ENCODE results near the gene SLC39A11. TPM values are rescaled to one million over a fixed set of nuclear protein-coding genes. Genes with fewer than 3 reads are reported as not detected.

SLC39A11 gene
- total RNA-seq, 1 donor from 2014 or later, result 23.2 TPM

- Mint-ChIP-seq H3K4me1 (ENCODE audit: unreplicated experiment) (no peaks in the 10 kb centered on the region), H3K9me3 (no peaks in the 10 kb centered on the region), H3K4me3 (no peak overlapping the region), H3K36me3 (no peaks in the 10 kb centered on the region), H3K27ac (no peak overlapping the region), H3K27me3 (no peaks in the 10 kb centered on the region)
- TF ChIP-seq CTCF (conservative IDR thresholded peaks at IDR 0.05), result no peak
- DNase-seq (ENCODE audit: extremely low spot score, unreplicated experiment), result no peak
Measured at GRCh38 chr17:73058022-73058421, 34.5 kb downstream of the SLC39A11 start.

- Mint-ChIP-seq H3K9me3 (no peaks in the 10 kb centered on the region), H3K4me3 (no peak overlapping the region), H3K27ac (no peak overlapping the region), H3K27me3 (no peaks in the 10 kb centered on the region), H3K36me3 (no peaks in the 10 kb centered on the region), H3K4me1 (ENCODE audit: unreplicated experiment) (peaks cover 3% of the 10 kb centered on the region)
- no peak for TF ChIP-seq CTCF (conservative IDR thresholded peaks at IDR 0.05)
- DNase-seq (ENCODE audit: extremely low spot score, unreplicated experiment), result no peak
Measured at GRCh38 chr17:73057196-73057595, 35.3 kb downstream of the SLC39A11 start.

- Mint-ChIP-seq H3K9me3 (peaks cover 4% of the 10 kb centered on the region), H3K4me3 (no peak overlapping the region), H3K27ac (no peak overlapping the region), H3K36me3 (peaks cover 6% of the 10 kb centered on the region), H3K27me3 (no peaks in the 10 kb centered on the region), H3K4me1 (ENCODE audit: unreplicated experiment) (peaks cover 11% of the 10 kb centered on the region)
- TF ChIP-seq CTCF (conservative IDR thresholded peaks at IDR 0.05), result no peak
- DNase-seq (ENCODE audit: extremely low spot score, unreplicated experiment), result no peak
Measured at GRCh38 chr17:73052923-73053322, 39.6 kb downstream of the SLC39A11 start.

GRCh38 chr17:73050797-73051196 lies 41.7 kb downstream of the SLC39A11 start:
- Mint-ChIP-seq H3K36me3 (peaks cover 6% of the 10 kb centered on the region), H3K27ac (no peak overlapping the region), H3K27me3 (no peaks in the 10 kb centered on the region), H3K4me3 (no peak overlapping the region), H3K9me3 (peaks cover 4% of the 10 kb centered on the region), H3K4me1 (ENCODE audit: unreplicated experiment) (peaks cover 11% of the 10 kb centered on the region)
- TF ChIP-seq CTCF (conservative IDR thresholded peaks at IDR 0.05), result no peak
- no peak for DNase-seq (ENCODE audit: extremely low spot score, unreplicated experiment)

GRCh38 chr17:73048170-73048569 lies 44.3 kb downstream of the SLC39A11 start:
- Mint-ChIP-seq H3K9me3 (peaks cover 4% of the 10 kb centered on the region), H3K36me3 (peaks cover 6% of the 10 kb centered on the region), H3K4me3 (no peak overlapping the region), H3K27ac (no peak overlapping the region), H3K27me3 (no peaks in the 10 kb centered on the region), H3K4me1 (ENCODE audit: unreplicated experiment) (peaks cover 14% of the 10 kb centered on the region)
- no peak for DNase-seq (ENCODE audit: extremely low spot score, unreplicated experiment)
- no peak for TF ChIP-seq CTCF (conservative IDR thresholded peaks at IDR 0.05)

- Mint-ChIP-seq H3K36me3 (peaks cover 6% of the 10 kb centered on the region), H3K9me3 (peaks cover 2% of the 10 kb centered on the region), H3K27ac (no peak overlapping the region), H3K4me3 (no peak overlapping the region), H3K27me3 (no peaks in the 10 kb centered on the region), H3K4me1 (ENCODE audit: unreplicated experiment) (peaks cover 15% of the 10 kb centered on the region)
- no peak for TF ChIP-seq CTCF (conservative IDR thresholded peaks at IDR 0.05)
- DNase-seq (ENCODE audit: extremely low spot score, unreplicated experiment), result no peak
Measured at GRCh38 chr17:73045724-73046123, 46.8 kb downstream of the SLC39A11 start.

All from type B pancreatic cell (in vitro differentiated cells).